Bronchial smooth muscle cell (primary cell): Measurements from ENCODE around the gene CXCL9. TPM values are rescaled to one million over a fixed set of nuclear protein-coding genes. Genes with fewer than 3 reads are reported as not detected.

Experiments
- total RNA-seq: library from RNA; depleted of rRNA; stranded (reverse); fragments of >200 nt; gene quantifications from 2 replicates; pipeline ENCODE4 v1.2.1, GENCODE V29; 2014

Gene CXCL9
- total RNA-seq = not detected in 2 replicates

GRCh38 chr4:76007089-76007862 is at the start of gene CXCL9:
Gene CXCL9, minus strand, starts transcription at chr4:76007509. Its CDS starts 60 bp downstream, at chr4:76007449.

GRCh38 chr4:76035799-76036380 is 28.6 kb upstream of the CXCL9 start, which contains the start of gene CXCL11:
Gene CXCL11, minus strand, starts transcription at chr4:76036070. Its CDS starts 83 bp downstream, at chr4:76035987.

GRCh38 chr4:76023389-76023788 is 16.1 kb upstream of the CXCL9 start, which contains the start of gene CXCL10:
Gene CXCL10, minus strand, starts transcription at chr4:76023497. Its CDS starts 66 bp downstream, at chr4:76023431.

Other genes starting within 250 kb of the CXCL9 start
- not detected in 2 replicates for gene PPEF2, start 105.1 kb downstream of the CXCL9 start, total RNA-seq
- gene NAAA, start 66.5 kb downstream of the CXCL9 start, total RNA-seq = 9.9 and 36.4 TPM in 2 replicates
- gene SDAD1, start 16.6 kb downstream of the CXCL9 start, total RNA-seq = 13.2 and 16.2 TPM in 2 replicates
- gene CXCL10, start 16.0 kb upstream of the CXCL9 start, total RNA-seq = under 0.01 TPM in 1 of 2 replicates, not detected in the other
- gene CXCL11, start 28.6 kb upstream of the CXCL9 start, total RNA-seq = not detected in 2 replicates
- gene ART3, start 67.2 kb upstream of the CXCL9 start, total RNA-seq = 0.09 and 0.16 TPM in 2 replicates
- 39.1 and 73.7 TPM in 2 replicates for gene NUP54, start 140.9 kb upstream of the CXCL9 start, total RNA-seq
- gene SCARB2, start 206.3 kb upstream of the CXCL9 start, total RNA-seq = 235 and 442 TPM in 2 replicates
- gene FAM47E, start 244.2 kb upstream of the CXCL9 start, total RNA-seq = 0.32 and 1.4 TPM in 2 replicates